GM12864 (cell line): ENCODE data around the gene R3HDML.

Experiments used
- DNase-seq: peaks from one replicate; pipeline ENCODE4 v3.0.0-alpha.2; 2011; ENCODE audit warnings: low read depth
- H3K4me3 ChIP-seq: 2 replicates; pipeline ENCODE4 v1.5.1; 2011; ENCODE audit warnings: mild to moderate bottlenecking, low read depth, low read length, control low read depth
- CTCF ChIP-seq: IDR thresholded peaks from 2 replicates; pipeline ENCODE4 v1.5.1; 2011; ENCODE audit warnings: low read depth, mild to moderate bottlenecking, moderate library complexity, low read length, control low read depth, inconsistent platforms; ENCODE audit errors: missing control alignments

The R3HDML gene

GRCh38 chr20:44362466-44362940 lies 25.7 kb downstream of the R3HDML start:
- no peak for TF ChIP-seq CTCF
- DNase-seq, result no peak
- H3K4me3 ChIP-seq, result no peak overlapping the region

- no peak for DNase-seq
- no peak overlapping the region for H3K4me3 ChIP-seq
- TF ChIP-seq CTCF, result no peak
Observed at GRCh38 chr20:44364068-44364467, 27.2 kb downstream of the R3HDML start.

- no peak for DNase-seq
- no peak for TF ChIP-seq CTCF
- H3K4me3 ChIP-seq, result no peak overlapping the region
Observed at GRCh38 chr20:44364780-44365179, 27.9 kb downstream of the R3HDML start.

GRCh38 chr20:44367746-44368145 lies 30.9 kb downstream of the R3HDML start:
- H3K4me3 ChIP-seq, result no peak overlapping the region
- no peak for DNase-seq
- TF ChIP-seq CTCF, result no peak

- H3K4me3 ChIP-seq, result no peak overlapping the region
- TF ChIP-seq CTCF, result no peak
- no peak for DNase-seq
Observed at GRCh38 chr20:44370639-44371218, 33.9 kb downstream of the R3HDML start.

GRCh38 chr20:44382641-44383040 lies 45.8 kb downstream of the R3HDML start:
- no peak for DNase-seq
- H3K4me3 ChIP-seq, result no peak overlapping the region
- no peak for TF ChIP-seq CTCF

- peak; percentile 97 for TF ChIP-seq CTCF
Observed at GRCh38 chr20:44384423-44385027, 47.7 kb downstream of the R3HDML start.

More at GRCh38 chr20:44384423-44385027, 47.7 kb downstream of the R3HDML start:
- DNase-seq, result peak; percentile 21
- H3K4me3 ChIP-seq, result no peak overlapping the region
